NCI-H748 treated with DMSO at 0.1 percent for 48 hours (cell line): Measurements from ENCODE around the gene ADAM15.
A peak's percentile ranks its signal among the peaks of the same experiment; 100 is the strongest.

Experiments
- DNase-seq: peaks from one replicate; lab custom pipeline; 2025; lab: John Stamatoyannopoulos, UW

The ADAM15 gene

DNA sequence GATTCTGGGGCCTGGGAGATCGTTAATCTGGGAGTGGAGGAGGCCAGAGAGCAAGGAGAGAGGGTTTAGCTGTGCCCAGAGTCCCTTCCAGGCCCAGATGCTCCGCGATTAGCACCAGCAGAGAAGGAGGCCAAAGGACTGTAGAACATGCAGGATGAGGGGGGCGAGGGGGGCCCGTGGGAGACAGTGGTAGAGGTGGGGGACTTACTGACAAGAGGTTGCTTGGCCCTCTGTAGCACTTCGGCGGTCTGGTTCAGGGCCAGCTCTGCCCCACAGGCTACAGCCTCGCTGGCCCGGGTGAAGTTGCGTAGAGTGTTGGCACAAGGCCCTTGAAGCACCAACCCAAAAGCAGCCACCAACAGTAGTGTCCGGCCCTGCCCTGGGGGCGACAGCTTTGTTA lies 18.2 kb upstream of the ADAM15 start:
- no peak for DNase-seq

DNA sequence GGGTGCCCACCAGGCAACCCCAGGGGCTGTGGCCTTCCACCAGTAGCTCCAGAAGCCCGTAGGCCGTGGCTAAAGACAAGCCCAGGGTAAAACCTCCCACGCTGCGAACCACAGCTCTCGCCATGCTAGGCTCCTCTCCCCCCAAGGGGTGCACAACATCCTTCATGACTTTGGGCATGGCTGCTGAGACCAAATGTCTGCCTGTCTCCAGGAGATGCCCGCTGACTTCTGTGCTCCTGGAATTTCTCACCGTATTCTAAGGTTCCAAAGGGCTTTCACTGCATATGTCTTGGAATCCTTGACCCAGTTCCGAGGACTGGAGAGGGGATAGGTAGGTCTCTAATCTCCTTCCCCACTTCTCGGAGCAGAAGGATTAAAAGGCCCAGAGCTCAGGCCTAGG lies 17.6 kb upstream of the ADAM15 start, which contains the start of the genes DCST1 and DCST2:
Gene DCST1 (plus strand): TSS at position 301 of the 400 bp plus-strand sequence. CDS start 213 bp downstream, outside the sequence.
Gene DCST2 (minus strand): TSS at position 258 of the 400 bp plus-strand sequence. CDS start 80 bp downstream, at position 178.
- DNase-seq = no peak

DNA sequence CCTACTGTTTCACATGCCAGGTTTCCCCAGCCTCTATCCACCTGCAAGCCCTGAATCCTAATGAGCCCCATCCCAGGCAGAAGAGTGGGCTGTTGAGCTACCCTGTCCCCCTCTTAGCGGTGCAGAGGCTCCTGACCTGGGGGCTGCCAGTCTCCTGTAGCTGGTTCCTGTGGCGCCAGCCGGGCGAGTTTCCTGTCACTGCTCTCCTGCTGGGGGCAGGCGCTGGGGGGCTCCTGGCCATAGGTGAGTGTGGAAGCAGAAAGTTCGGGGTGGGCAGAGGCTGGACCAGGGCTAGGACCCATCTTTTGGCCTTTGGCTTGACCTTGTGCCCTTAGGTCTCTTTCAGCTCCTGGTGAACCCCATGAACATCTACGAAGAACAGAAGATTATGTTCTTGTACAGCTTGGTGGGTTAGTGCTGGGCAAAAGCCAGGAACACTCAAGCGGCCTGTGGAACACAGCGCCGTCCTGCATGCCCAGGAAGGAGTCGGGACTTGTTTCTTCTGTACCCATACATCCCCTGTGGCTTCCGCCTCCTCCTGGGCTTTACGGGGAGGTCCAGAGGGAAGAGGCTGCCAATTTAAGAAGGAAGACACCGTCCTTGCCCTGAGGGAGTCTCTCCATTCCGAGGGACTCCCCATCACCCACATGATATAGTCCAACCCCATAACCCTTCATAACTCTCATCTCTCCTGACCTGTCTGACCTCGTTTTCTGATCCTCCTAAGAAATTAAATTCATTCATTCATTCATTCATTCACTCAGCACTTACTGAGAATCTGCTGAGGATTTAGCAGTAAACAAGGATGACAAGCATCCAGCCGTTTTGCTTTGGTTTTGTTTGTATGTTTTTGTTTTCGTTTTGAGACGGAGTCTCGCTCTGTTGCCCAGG lies 16.6 kb upstream of the ADAM15 start:
- DNase-seq = no peak

DNA sequence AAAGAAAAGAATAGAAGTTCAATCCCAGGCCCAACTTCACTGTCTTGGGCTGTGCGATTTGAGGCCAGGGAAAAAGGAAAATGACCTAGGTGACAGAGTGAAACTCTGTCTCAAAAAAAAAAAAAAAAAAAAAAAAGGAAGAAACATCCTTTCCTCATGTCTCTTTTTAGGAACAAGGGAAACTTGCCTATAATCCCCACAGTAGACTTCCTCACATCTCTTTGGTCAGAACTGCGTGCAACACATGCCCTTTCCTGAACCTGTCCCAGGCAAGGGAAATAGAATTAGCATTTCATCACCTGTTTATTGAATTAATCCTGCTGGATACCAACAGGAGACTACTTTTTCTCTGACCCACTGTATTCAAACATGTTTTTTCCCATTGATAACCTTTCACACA lies 15.2 kb upstream of the ADAM15 start:
- DNase-seq = no peak

DNA sequence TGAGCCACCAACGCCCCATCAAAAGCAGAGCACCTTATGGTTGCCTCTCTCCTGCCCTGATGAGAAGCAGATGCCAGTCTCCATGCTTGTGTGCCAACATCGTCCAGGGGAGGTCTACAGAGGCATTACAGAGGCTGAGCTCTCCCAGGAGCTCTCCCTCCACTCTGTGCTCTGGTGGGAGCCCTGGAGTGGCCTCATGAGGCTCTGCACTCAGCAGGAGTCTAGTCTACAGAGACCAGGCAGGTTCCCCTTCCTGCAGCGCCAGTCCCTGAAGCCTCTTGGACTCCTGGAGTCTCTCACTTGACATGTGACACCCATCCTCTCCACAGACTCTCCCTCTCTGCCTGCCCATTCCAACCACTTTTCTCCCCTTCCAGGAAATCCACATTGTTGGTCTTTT lies 14.1 kb upstream of the ADAM15 start:
- no peak for DNase-seq

DNA sequence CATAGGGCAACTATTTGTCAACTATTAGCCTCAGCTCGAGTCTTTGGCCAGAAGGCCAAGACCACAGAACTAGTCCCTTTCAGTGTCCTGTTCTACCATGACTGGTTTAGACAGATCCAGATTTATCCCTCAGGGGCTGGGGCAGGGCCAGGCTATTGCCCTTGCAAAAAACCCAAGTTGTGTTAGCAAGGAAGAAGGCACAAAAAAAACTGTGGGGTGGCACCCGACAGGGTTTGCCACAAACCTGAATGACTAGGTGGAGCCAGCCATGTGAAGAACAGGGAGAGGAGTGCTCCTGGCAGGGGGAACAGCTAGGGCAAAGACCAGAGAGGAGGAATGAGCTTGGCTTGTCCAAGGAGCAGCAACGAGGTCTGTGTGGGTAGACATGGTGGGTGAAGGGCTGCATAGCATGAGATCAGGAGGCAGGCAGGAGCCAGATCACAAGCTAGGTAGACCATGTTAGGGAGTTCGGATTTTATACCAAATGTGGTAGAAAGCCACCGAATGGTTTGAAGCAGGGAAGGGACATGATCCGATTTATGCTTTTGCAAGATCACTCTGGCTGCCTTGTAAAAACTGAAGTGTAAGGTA lies 13.2 kb upstream of the ADAM15 start:
- DNase-seq = no peak

DNA sequence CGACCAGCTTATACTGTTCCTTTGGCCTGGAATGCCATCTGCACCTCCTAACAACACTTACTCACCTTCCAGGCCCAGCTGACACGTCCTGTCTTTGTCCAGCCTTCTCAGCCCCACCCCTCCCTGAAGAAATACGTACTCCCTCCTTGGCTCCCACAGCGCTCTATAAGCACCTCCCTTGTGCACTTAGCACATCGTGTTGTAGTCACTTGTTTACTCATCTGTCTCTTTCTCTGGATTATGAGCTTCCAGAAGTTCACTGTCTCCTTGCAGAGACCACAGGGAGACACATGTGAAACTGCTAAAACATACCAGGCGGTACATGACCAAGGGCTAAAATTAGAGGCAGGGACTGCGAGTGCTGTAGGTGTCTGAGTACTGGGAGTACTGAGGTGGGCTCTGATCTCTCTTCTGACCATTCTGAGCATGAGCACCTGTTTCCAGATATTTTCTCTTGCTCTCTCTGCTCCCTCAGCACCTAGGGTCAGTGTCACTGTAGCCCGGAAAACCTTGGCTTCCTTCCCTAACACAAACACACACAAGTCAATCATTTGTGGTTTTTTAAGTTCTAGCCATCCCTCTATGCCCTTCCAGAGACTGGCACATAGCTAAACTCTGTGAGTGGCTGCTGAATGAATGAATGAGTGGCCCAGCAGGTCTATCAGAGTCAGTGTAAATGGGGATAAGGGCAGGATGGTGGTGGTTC lies 12.4 kb upstream of the ADAM15 start:
- DNase-seq = no peak

DNA sequence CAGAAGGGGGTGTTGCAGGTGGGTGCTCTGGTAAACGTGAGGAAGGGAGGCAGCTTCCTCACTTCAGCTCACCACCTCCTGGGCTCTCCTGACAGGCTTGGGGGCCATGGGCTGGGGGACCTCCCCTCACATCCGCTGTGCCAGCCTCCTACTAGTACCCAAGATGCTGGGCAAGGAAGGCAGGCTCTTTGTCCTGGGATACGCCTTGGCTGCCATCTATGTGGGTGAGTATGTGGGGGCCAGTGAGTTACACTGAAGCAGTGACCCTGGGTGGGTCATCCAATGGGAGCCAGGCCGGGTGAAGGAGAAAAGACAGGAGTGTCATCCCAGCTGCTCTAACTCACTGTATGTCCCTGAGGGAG lies 11.8 kb upstream of the ADAM15 start:
- DNase-seq = no peak

DNA sequence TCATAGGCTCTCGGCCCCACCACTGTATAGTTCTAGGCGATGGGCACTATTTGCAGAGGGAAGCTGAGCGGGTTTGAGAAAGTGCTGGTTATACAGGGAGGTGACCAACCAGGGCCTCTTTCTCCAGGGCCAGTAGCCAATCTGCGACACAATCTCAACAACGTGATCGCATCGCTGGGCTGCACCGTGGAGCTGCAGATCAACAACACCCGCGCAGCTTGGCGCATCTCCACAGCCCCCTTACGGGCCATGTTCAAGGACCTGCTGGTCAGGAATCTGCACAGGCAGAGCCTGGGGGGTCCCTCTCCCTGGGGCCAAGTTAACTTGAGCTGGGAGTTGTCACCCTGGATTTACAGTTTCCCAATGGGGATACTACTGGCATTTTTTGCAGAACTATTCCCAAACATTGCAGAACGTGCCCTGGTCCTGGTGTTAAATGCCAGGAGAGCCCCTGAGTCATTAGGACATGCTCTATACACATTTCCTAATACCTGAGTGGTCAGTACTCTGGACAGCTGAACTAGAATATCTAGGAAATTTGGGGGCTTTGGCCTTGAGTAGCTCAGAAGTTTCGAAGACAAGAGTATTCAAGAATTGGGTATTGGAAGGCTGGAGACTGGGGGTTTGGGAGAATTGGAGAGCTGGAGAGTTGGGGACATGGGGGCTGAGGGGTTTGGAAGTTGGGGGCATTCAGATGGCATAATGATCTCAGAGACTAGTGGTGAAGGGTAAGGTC lies 10.6 kb upstream of the ADAM15 start:
- DNase-seq = no peak

DNA sequence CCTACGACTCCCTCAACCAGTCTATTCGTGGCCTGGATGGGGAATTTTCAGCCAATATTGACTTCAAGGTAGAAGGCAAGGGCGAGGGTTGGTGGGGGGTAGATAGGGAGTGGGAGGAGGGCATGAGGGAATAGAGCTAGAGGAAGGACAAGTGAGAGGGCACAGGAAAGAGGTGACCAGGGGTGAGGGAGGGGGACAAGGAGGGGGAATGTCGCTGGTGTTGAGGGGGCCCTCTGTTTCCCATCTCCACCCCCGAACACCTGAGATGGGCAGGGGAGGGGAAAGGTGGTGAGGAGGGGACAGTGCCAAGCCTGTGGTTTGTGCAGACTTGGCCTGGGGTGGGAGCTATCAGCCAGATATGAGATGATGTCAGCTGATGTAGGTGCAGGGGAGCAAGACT lies 8.3 kb upstream of the ADAM15 start:
- DNase-seq = no peak

DNA sequence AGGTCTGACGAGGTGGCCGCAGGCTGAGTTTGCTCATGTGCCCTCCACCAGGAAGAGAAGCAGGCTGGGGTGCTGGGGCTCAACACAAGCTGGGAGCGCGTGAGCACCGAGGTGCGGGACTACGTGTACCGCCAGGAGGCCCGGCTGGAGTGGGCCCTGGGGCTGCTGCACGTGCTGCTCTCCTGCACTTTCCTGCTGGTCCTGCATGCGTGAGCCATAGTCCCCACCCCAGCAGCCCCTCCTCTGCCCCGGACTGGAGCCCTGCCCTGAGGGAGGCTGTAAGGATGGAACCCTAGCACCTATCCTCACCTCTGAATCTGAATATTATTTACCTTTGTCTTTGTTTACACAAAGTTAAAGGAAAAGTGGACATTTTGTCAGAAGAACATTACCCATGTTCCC lies 7.8 kb upstream of the ADAM15 start:
- no peak for DNase-seq

DNA sequence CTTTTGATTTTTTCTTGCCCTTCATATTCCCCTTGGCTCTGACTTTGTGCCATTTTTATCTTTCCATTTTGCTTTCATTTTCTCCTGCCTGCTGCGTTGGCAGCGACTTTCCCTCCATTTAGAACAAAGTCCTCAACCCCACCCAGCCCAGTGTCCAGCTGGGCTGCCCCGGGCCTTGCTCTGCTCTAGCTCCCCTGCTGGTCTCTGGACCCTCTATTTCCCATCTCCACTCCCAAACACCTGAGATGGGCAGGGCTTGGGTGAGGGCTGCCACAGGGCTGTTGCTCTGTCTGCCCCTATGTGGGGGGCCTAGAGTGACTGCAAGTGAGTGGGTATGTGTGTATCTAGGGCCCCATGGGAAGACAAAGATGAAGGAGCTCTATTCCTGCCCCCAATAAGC lies 7.3 kb upstream of the ADAM15 start:
- DNase-seq = no peak

DNA sequence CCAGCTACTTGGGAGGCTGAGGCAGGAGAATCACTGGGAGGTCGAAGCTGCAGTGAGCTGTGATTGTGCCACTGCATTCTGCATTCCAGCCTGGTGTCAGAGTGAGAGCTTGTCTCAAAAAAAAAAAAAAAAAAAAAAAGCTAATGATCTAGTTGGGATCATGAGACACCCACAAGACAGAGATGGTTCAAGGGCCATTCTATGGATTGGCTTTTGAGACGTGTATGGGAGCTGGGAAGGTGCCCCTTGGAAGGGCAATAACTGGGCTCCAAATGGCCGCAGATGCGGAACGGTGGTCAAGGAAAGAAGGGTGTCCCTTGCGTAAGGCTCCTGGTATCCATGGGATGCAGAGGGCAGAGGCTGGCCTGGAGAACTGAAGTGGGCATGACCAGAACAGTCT lies 6.8 kb upstream of the ADAM15 start:
- DNase-seq = no peak

DNA sequence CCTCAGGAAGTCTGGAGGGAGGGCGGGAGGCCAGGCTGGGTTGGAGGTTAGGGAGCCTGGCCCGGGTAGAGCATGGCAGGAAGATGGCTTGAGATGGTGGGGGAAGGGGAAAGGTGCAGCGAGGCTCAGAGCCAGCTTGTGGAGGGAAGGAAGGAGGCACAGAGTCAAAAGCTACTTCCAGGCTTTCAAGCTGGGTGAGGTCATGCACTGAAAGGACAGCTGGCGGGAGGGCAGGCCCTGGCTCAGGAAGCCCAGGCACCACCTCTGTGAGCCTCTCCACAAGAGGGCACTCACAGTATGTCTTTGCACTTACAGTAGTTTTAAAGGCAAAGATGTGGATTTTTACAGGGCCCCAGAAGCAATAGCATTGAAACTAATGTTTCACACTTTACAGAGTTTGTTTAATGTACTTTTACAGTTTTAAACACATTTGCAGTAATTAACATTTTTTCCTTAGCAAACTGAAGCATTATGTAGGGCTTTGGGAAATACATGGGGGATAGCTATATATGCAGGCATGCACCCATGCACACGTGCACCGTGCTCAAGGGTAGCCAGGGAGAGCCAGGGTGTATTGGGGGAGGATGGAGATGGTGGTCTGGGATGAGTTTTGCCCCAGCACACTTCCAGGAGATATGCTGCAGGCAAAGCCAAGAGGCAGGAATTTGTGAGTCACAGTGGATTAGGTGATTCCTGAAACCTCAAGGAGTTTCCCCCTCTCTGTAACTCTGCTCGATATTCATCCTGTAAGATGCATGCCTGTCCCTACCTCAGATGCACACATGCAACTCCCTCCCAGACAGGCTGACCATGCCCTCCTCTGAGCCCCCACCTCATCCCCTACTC lies 6.1 kb upstream of the ADAM15 start:
- DNase-seq = peak; percentile 17

DNA sequence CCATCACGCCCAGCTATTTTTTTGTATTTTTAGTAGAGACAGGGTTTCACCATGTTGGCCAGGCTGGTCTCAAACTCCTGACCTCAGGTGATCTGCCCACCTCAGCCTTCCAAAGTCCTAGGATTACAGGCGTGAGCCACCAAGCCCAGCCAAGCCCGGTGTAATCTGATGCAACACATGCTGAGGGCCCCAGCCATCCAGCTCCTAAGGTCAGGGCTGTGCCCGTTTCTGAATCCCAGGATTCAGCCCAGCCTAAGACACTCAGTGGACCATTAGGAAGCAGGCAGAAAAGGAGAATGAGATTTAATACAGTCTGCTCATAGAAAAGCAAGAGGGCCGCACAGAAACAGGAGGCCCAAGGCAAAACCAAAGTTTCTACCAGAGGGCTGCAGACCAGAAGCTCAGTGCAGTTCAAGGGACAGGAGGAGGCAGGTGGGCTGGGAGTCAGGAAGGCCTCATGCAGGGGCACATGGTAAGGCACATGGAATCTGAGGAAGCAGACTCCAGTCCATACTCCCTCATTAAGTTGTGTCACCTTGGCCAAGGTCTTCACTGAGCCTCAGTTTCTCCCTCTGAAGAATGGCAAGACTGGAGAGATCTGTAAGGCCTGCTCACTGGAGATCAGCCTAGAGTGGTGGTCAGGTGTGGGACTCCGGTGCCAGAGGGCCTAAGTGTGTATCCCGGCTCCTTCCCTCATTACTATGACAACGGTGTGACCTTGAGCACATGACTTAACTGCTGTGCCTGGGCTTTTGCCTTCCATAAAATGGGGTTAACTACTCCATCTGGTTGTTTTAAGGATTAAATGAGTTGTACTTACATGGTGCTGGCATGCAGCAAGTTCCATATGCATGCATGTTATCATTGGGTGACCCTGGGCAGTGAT lies 2.4 kb upstream of the ADAM15 start:
- DNase-seq = no peak

DNA sequence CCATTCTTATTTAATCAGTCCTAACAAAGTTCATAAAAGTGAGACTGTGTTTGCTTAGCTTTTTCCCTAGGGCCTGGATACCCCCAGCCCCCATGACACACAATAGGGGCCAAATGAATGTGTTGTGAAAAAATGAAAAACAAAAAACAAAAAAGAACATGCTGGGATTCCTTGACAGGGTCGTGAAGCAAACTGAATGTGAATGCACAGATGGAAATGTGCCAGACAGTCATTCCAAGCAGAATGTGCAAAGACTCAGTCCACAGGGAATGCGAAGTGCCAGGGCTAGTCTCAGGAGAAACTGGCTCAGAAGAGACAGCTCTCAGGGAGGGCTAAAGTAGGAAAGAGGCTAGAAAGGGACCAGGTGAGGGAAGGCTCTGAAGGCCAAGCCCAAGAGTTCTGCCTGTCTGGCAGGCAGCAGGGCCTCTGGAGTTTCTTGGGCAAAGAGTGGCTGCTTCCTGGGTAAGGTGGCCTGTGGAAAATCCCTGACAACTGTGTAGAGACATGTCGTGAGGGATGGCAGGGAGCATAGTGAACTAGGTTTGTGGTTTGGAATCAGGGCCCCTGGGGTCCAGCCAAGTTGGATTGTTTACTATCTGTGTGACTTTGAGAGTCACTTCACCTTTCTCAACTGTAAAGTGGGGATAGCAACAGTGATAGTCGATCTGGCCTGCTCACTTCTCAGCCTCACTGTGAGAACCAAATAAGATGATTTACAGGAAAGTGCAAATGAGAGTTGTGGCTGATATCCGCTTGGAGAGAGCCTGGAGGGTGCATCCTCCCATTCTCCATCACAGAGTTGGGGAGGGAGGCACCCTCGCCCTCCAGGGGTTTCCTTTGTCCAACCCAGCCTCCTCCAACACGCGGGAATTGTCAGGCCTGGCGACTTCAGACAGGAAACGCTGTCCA lies 1.2 kb upstream of the ADAM15 start:
- DNase-seq = no peak

DNA sequence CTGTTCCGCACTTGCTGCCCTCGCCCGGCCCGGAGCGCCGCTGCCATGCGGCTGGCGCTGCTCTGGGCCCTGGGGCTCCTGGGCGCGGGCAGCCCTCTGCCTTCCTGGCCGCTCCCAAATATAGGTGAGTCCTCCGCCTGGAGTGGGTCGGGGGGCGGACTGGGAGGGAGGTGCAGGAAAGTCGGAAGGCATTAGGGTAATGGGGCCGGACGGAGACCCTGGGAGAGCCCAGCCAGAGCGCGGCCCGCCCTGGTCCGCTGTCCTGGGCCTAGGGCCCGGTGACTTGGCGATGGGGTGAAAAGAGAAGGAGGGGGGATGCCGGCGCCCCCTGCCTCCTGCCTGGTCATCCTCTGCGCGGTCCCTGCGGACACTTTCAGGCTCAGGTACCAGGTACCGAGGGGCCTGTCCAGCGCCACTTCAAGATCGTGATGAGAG lies 243 bp downstream of the ADAM15 start:
- DNase-seq = peak; percentile 14

DNA sequence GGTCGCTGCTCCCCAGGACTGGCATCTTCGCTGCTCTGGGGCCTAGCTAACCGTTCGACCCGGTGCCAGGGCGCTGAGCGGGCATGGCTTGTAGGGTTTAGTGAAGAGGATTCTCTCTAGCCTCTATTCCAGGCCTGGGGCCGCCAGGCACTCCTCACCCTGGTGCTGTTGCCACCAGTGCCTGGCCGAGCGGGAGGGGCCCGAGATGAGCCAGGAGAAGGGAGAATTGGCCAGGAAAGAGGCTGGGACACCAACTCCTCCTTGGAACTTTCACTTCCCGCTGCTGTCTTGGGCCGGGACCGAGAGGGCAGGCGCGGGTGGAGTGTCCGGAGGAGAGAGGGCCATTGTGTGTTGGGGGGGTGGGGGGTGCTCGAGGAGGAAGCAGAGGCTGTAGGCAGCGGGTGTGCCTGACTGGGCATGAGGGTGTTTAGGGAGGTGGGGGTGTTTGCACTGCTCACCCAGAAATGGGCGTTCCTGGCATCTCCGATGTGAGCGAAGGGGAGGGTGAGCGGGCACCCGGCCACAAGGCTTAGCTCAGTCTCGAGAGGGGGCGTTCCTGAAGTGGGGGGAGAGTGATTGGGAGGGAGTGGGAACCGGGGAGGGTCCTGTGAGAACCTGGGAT lies 772 bp downstream of the ADAM15 start:
- DNase-seq = no peak
